ENCODE measurements around the gene BEGAIN.

DNA sequence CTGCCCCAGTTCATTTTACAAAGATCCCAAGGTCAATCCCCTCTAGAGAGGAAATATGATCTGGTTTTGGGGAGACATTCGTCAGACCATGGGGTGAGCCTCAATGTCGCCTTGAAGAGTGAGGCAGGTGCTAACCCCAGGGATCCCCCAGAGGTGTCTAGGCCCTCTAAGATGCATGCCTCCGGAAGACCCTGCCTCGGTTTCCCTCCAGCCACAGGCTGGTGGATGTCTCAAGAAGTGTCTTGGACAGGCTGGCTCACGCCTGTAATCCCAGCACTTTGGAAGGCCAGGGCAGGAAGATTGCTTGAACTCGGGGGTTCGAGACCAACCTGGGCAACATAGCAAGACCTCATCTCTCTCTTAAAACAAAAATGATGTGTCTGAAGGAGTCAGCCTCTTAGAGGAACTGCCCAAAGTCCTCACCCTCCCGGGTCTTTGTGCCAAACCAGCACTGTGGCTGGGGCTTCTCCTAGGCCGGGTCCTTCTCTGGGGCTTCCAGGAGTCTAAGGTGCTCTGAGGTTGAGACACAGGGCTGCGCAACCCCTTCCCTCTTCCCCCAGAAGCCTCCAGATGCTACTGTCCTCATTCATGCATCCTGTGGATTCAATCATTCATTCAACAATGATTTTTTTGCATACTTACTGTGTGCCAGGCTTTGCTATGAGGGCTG is 24.7 kb upstream of the BEGAIN start:
- TF ChIP-seq, protein P1, sequence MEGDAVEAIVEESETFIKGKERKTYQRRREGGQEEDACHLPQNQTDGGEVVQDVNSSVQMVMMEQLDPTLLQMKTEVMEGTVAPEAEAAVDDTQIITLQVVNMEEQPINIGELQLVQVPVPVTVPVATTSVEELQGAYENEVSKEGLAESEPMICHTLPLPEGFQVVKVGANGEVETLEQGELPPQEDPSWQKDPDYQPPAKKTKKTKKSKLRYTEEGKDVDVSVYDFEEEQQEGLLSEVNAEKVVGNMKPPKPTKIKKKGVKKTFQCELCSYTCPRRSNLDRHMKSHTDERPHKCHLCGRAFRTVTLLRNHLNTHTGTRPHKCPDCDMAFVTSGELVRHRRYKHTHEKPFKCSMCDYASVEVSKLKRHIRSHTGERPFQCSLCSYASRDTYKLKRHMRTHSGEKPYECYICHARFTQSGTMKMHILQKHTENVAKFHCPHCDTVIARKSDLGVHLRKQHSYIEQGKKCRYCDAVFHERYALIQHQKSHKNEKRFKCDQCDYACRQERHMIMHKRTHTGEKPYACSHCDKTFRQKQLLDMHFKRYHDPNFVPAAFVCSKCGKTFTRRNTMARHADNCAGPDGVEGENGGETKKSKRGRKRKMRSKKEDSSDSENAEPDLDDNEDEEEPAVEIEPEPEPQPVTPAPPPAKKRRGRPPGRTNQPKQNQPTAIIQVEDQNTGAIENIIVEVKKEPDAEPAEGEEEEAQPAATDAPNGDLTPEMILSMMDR (IDR thresholded peaks at IDR 0.05) = no peak
- TF ChIP-seq EP300 (IDR thresholded peaks at IDR 0.05) = no peak
- TF ChIP-seq POLR2A (IDR thresholded peaks at IDR 0.05) = no peak
